ENCODE data around the gene BCR.

Gene BCR

GRCh38 chr22:23152238-23153114 lies 27.8 kb upstream of the BCR start:
- DNase-seq = no peak

DNA sequence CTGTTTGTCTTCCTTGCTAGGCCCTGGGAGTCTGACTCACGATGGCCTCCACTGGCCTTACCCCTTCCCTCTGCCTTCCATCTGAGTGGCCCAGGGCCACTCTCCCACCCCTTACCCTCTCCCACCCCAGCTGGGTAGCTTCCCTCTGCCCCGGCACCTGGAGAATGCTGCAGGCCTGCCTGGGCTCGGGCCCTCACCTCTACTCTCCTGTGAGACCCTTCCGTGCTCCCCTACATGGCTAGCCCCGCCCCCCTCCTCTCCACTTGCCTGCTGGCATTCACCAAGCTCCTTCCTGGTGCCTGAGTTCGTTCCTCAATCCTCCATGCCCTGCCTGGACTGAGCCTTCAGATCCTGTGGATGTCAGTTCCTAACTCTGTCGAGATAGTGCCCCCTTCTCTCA lies 26.3 kb upstream of the BCR start:
- DNase-seq = no peak

GRCh38 chr22:23154461-23154860 lies 25.8 kb upstream of the BCR start:
- DNase-seq = no peak

DNA sequence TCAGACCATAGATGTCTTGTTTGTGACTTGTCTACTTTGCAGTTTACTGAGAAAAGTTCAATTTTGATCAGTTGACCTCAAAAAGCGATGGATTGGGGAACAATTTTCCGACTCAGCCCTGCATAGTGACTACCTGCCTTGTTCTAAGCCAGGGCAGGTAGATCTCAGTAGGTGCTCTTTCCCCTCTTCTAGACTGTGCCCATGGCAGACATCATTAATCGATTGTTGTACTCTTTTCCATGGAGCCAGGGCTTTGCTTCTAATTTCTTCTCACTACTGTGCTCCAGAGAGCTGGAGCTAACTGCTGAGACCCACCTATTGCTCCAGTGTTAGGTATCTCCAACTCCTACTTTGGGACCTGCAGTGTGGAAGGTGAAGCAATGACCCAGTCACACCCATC lies 25.2 kb upstream of the BCR start:
- no peak for DNase-seq

DNA sequence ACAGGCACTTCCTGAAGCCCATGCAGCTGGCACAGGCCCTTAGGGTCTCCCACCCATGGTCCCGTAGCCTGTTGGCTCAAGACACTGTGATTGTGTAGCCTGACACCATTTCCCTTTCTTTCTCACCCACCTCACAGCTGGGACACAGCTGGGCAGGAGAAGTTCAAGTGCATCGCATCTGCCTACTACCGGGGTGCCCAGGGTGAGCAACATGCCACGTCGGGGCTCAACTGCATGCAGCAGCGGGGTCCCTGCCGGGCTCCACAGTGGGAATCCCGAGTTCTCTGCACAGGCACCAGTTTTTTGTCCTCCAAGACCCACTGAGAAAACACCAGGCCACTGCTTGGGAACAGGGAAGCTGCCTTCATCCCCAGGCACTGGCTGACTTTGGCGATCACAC lies 24.5 kb upstream of the BCR start:
- no peak for DNase-seq

- DNase-seq = no peak
These were observed 24.0 kb upstream of the BCR start for GRCh38 chr22:23156286-23156685.

GRCh38 chr22:23157560-23158515 lies 22.5 kb upstream of the BCR start:
- DNase-seq = no peak

- no peak for DNase-seq
These were observed 21.6 kb upstream of the BCR start for GRCh38 chr22:23158516-23159290.

- no peak for DNase-seq
These were observed 21.0 kb upstream of the BCR start for GRCh38 chr22:23159291-23159630.

GRCh38 chr22:23161029-23161428 lies 19.3 kb upstream of the BCR start:
- DNase-seq = no peak

- DNase-seq = no peak
These were observed 18.7 kb upstream of the BCR start for GRCh38 chr22:23161574-23161973.

GRCh38 chr22:23163665-23164064 lies 16.6 kb upstream of the BCR start:
- DNase-seq = no peak

DNA sequence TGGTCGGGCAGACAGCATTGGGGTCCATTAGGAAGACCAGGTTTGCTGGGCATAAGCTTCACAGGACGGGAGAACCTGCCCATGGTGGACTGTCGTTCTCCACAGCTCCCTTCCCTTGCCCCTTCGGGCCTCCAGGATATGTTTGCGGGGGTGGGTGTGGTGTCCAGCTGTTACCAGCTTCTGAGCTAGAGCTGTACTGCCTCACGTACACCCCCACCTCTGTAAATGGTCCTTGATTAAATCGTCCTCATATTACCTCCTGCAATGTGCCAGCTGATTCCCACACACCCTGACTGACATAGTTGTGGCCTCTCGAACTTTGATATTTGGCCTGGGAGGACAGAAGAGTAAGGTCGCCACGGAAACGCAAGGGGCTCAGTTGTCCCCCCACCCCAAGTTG lies 16.2 kb upstream of the BCR start:
- DNase-seq = no peak

GRCh38 chr22:23166042-23166831 lies 14.1 kb upstream of the BCR start:
- DNase-seq = no peak

DNA sequence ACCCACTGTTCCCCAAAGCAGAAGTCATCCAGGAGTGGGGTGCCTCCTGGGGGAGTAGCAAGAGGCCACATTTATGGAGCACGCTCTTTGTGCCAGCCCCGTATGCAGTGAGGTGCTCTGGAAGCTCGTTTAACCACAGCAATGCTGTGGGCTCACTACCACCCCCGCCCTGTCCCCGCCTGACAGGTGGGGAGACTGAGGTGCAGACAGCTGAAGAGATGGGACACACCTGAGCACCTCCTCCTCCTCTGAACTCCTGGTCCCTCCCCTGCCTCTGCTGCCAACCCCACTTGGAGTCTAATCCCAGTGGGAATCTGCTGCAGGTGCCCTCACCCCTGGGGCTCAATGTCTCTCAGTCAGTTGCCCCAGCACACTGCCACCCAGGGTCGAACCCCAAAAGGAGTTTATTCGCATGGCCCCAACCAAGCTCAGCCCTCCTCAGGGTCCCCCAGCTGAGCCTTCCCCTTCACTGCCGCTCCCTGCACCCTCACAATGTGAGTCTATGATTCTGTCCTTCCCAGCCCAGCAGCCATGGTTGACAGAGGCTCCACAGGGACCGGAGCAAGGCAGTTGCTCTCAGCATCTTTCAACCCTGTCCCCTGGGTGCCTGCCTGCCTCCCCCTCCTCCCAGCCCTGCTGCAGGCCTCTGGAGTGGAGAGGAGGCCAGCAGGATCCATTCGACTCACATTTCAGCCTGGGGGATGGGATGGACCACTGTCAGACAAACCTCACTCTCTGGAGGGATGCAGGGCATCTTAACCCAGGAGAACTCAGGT lies 13.3 kb upstream of the BCR start:
- no peak for DNase-seq

- no peak for DNase-seq
These were observed 11.8 kb upstream of the BCR start for GRCh38 chr22:23168391-23169042.

GRCh38 chr22:23169043-23169406 lies 11.3 kb upstream of the BCR start:
- DNase-seq = no peak

DNA sequence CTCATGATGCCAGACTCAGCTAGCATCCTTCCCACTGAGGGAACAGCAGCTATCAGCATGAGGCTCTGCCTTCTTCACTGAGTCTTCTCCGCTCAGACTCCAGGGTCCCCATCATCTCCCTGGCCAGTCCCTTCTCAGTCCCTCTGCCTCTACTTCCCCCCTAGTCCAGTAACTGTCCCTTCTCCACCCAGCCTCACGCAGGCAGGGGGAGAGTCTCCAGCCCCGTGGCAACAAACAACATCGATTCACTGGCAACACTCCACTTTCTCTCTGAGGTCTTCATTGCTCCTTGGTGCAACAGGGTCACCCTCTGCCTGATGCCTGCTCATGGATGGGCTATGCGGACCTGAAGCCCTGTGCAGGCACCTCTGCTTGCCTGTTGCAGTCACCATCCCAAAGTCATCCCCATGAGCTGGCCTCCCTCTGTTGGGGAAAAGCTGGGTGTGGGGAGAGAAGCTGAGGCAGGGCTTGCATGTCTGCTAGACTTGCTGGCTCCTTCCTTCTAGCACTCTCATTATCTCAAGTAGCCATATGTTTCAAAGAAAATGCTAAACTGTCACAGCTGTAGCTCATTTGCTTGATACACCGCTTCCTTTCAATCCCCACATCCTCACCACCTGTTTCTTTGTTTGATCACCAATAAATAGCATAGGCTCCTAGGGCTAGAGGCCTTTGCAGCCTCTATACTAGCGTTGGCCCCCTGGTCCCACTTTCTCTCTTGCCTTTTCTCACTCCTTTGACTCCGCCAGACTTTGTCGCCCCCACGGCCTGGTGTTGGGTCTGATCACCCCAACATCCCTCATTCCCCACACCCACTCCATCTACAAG lies 4.3 kb upstream of the BCR start:
- no peak for DNase-seq

- DNase-seq = no peak
These were observed 3.7 kb upstream of the BCR start for GRCh38 chr22:23176645-23177027.

- no peak for DNase-seq
These were observed 3.1 kb upstream of the BCR start for GRCh38 chr22:23177197-23177596.
